NCI-H2227 (cell line): ENCODE measurements around the gene PHEX.

Experiments used
- DNase-seq: peaks from one replicate; lab custom pipeline; 2025; ENCODE audit not compliant: unreplicated experiment; lab: John Stamatoyannopoulos, UW

PHEX gene

DNA sequence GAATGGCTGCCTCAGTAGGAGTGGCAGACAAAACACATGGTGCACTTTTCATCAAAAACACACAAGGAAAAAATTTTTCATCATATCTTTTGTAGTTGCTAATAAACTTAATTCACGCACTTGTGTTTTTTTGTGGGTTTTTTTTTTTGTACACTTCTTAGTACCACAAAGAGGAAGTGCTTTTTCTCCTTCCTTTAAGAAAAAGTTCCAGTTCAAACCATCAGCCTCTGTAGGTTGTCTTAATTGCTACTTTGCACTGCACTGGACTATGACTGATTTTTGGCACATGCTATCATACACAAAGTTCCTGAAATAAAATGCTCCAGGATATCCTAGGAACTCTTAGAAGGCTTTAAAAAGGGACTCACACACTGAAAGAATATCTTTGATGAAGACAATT is at the start of gene PHEX:
TSS of gene PHEX (plus strand) at position 242 of the 400 bp plus-strand sequence. CDS start 681 bp downstream, outside the sequence.
- DNase-seq = no peak

DNA sequence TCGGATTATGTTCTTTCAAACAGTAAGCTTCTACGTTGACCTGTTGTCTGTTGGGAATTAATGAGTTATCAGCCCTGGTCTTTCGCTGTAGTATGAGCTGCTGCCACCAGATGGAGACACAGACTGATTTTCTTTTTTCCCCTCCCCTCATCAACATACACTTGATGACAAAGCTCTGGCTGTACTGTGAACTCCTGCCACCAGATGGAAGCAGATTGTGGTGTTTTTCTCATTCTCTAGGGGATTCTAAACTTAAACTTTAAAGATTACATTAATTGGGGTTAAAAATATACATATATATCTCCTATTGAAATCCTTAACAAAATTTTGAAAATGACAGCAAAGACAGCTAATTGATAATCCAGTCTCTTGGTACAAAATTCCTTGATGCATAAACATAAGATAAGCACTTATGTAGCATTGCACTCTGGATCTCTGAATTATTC is 46.8 kb upstream of the PHEX start:
- peak; percentile 86 for DNase-seq

DNA sequence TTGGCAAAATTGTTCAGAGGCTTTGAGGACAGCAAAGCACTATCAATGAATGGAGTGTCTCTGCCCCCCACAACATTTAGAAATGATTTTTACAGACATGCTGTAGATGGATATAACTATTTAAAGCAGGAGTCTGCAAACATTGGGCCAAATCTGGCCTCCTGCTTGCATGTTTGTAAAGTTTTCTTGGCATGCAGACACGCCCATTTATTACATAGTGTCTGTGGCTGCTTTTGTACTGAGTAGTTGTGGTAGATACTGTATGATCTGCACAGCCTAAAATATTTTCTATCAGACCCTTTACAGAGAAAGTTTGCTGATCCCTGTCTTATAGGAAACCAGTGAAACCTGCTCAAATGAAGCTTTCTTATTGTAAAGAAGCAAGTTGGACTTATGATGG is 45.5 kb upstream of the PHEX start:
- DNase-seq = no peak

DNA sequence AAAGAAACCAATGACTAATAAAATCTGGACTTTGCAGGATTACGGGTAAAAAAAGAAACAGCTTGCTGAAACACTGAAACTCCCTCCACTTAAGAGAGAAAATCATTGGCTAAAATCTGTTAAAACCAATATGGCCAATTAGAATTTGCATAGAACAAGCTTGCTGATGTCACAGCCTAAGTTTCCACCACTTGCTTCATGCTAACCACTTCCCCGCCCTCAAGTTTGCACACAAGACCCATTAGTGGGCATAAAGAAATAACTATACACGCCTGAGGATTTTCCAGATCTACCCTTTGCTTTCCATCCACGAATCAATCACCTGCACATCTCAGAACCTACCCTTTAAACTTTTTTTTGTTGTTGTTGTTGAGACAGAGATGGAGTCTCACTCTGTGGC is 42.7 kb upstream of the PHEX start:
- DNase-seq = no peak

DNA sequence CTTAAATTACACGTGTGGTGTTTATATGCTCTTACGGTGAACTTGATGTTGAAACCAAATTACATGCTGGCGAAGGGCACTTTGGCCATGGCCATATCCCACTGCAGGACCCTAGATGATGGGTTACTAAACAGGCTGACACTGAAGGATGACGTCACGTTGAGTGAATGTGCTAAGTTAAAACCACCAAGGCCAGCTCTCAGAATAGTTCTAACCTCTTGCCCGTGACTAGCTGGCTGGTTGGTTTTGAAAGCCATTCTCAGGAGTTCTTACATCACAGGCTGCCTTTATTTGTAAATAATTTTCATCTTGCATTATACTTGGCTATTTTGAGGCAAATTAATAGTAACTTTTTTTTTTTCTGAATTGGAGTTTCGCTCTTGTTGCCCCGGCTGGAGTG is 41.3 kb upstream of the PHEX start:
- DNase-seq = no peak

DNA sequence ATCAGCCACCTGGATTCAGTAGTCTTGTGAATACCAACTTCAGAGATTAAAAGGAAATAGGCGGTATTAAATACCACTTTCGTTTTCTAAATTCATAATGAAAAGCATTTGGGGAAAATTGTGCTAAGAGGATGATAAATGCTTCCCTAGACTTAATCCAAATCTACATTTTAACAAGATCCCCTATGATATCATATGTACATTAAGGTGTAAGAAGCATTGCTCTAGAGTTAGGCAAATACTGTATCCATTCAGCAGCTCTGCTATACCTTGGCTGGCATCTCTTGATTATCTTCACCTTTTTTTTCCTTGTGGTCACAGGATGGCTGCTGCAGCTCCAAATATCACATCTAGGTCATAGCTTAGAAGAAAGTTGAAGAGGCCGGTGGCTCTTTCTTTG is 40.6 kb upstream of the PHEX start:
- no peak for DNase-seq

DNA sequence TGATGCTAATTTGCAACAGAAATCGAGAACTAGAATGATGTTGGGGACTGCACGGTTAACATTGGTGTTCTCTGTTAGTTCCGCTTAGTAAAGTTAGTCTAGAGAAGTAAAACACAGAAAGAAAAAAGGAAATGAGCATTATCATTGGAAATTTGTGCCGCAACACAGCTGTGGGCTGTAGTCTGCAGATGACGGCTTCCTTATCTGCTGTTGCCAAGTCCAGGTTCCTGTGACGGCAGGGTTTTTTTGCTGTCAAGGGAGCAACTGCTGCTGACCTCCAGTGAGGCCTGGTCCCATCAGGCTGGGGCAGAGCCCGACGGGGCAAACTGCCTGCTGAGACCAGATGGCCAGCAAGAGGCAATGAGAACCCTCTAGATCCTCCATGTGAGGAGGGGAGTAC is 38.9 kb upstream of the PHEX start:
- no peak for DNase-seq

DNA sequence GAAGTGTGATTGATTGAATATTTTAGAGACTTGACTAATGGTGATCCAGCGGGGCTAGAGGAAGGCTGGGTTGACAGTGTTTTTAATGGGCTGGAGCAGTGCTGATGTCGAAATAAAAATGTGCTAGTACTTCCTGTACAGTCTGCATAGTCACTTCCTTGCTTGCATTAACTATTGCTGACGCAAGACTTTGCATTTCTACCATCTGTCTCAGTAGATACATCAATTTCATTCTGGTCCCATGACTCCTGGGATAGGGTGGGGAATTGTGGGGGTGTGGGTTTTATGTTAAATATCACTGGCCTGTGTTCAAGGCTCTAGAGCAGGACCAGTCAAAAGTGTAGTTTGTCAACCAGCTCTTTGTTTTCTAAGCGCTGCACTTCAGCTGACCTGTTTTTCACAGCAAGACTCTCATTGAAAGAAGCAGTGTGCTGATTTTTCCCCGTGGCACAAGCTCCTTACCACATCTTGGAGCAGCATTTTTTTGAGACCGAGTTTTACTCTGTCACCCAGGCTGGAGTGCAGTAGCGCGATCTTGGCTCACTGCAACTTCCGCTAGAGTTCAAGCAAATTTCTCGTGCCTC is 35.2 kb upstream of the PHEX start:
- DNase-seq = no peak

DNA sequence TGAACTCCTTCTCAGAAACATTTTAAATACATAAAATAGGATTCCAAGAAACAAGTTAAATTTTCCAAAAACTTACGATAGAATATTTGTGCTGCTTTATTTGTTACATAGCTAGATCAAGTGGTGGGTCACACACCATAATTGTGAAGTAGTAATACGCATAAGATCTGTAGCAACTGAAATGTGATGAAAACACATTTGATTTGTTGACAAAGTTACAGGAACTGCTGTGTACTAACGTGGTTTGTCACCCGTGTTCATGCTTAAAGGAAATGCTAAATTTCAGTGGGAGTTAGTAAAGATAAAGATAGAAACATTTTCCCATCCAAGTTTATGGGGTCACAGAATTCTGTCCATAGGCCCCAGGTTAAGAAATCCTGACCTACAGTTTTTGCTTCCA is 34.1 kb upstream of the PHEX start:
- DNase-seq = no peak

DNA sequence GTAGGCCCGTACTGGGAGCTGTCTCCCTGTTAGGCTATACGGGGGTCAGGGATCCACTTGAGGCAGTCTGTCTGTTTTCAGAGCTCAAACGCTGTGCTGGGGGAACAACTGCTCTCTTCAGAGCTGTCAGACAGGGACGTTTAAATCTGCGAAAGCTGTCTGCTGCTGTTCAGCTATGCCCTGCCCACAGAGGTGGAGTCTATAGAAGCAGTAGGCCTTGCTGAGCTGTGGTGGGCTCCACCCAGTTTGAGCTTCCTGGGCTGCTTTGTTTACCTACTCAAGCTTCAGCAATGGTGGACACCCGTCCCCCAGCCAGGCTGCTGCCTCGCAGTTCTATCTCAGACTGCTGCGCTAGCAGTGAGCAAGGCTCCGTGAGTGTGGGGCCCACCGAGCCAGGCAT is 27.3 kb upstream of the PHEX start:
- DNase-seq = no peak

DNA sequence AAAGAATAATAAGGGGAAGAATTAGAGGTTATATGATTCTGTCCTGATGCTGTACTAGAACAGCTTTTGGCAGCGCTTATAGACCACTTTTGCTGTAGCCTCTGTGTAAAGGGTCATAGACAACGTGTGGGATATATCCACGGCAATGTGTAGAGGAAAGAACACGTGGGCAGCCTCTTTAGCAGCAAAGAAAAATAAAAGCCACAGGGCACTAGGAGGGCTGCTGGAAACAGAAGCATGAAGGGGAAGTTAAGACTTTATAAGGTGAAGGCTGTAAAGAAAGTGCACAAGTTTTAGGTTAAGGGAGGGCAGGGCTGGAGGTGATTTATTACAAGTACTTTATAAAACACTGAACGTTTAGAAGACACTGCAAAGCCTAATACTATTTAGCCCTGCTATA is 20.1 kb upstream of the PHEX start:
- no peak for DNase-seq

DNA sequence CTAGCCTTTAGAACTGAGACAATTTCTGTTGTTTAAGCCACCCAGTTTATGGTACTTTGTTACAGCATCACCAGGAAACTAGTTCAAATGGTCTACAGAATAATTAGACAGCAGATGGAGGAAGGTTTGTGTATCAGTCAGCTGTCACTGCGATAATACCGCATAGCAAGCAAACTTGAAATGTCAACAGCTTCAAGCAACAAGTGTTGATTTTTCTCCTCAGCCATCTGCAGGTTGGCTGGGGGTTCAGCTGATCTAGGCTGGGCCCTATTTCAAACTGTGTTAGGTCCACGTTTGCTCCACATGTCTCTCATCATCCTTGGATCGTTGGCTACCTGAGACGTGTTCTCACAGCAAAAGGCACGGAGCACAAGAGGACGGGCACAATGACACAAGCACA is 19.2 kb upstream of the PHEX start:
- DNase-seq = no peak

DNA sequence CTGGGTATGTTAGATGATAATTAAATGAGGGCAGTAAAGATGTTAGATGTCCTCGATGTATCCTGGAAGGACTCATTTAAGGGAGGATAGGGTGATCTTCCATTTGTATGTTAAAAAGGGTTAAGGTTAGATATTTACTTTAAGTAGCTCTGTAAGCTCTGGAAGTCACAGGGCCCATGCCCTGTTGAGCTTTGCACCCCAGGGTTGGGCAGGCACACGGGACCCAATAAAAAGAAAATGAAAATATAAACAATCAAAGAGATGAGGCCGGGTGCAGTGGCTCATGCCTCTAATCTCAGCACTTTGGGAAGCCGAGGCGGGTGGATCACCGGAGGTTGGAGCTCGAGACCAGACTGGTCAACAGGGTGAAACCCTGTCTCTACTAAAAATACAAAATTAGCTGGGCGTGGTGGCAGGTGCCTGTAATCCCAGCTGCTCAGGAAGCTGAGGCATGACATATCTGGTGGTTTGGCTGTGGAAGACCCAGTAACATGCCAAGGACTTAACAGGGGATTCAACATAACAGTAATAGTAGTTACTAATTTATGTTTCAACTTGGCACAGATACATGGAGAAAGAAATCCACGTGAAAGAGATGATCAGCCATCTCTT is 16.9 kb upstream of the PHEX start:
- no peak for DNase-seq

DNA sequence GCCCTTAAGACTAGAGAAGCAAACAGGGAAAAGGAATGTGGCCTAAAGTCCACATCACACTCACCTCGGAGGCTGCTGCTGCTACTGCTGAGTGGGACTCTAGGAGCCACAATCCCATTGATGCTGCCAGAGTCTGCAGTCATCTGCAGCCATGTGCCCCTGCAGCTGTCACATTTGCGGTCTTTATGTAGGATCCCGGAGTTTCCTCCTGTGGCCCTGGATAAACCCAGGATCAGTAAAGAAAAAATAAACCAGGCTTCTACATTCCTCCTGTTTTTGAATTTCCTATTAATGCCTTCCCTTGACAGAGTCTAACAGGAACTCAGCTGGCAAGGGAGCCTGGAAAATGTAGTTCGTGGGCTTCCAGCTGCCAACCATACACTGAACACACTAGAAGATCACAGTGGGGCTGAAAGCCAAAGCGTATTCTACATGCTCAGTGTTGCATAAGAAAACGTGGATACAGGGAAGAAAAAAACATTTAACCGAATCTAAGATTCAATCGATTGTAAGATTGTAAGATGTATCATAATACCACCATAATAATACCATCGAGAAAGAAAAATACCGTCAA is 10.3 kb upstream of the PHEX start:
- DNase-seq = no peak

DNA sequence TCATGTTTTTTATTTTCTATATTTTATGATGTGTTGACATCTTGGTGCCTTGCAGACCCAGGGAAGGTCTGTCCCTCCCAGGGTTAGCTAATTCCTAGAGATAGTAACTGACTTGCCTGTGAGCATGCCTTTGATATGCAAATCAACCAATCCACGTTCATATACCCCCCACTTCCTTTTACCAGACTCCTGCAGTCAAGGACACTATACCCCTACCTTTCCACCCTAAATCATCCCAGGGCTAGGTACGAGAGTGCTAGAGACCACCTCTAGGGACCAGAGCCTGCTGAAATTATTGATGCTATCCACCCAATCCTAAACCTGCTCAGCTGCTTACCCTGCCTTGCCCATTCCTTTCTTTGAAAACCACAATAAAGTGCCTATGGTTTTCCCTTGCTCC is 7.5 kb upstream of the PHEX start:
- DNase-seq = no peak

DNA sequence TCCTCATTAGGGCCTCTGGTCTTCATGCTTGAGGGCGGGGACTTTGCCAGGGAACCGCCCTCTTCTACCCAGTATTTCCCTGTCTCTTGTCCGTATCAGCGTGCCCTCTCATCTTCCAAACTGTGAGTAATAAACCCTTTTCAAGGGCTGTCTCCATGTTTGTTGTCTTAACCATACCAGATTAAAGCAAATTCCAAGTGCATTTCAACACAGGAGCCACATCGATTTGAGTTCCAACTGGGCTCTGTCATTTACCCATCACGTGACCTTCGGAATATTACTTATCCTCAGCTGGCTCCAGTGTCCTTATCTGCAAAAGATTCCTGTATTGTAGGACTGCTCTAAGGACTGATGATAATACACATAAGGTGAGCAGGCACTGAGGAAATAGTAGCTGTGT is 6.4 kb upstream of the PHEX start:
- no peak for DNase-seq

DNA sequence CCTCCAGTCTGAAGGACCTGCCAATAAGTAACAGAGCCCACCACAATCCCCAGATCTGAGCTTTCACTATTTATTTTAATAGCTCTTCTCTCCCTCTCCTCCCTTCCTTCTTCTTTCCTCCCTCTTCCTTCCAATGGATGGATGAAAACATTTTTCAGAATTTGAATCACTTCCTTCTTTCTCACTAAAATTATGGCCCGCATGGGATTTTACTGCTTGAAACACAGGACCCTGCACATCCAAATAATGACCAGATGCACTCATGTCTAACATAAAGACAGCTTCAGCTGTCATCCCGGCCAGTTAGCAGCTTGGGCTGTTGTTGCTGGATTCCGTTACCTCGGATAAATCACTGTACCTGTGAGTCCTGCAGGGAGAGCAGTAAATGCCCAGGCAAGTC is 5.4 kb upstream of the PHEX start:
- no peak for DNase-seq

DNA sequence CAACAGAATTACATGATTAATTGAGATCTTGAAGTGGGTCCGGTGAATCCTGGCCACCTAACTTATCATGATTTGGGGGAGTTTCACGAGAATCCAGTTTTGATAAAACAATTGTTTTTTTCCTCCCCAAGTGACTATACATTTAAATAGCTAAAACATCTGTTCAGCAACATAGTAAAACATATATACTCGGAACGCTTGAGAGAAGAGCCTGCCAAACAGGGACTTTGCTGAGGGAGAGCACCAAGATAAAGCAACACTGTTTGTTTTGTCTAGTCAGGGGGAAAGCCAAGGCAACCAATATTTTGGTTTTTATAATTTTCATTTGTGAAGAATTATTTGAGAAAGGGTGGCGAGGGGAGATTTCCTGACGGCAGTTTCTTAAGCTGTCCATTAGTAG is 381 bp downstream of the PHEX start:
- no peak for DNase-seq

DNA sequence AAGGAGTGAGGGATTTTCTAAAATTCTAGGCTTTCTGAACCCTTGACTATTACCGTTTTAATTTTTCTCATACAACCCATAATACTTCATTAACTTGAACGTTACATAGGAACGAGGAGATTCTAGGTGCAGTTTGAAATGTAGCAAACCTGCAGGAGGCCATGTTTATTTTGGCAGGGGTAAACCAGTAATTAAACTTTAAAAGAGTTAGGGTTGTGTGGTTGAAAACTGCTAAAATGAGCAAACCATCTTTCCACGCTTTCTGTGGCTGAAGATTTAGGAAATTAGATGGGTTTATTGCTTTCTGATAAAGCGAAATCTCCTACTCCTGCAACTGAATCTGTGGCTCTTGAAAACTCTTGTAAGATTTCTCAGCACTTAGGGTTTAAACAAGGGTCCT is 1.7 kb downstream of the PHEX start:
- DNase-seq = no peak

DNA sequence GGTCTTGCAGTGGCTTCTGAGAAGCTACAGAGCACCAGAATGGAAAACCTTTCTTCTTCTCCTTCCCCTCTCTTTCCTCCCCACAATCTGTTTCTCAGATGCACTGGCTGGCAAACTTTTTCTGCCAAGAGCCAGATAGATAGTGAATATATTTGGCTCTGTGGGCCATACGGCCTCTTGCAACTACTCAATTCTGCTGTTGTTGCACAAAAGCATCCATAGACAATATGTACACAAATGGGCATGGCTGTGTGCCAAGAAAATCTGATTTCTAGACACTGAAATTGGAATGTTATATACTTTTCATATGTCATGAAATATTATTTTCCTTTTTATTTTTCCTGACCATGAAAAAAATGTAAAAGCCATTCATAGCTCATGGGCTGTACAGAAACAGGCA is 3.1 kb downstream of the PHEX start:
- DNase-seq = no peak

DNA sequence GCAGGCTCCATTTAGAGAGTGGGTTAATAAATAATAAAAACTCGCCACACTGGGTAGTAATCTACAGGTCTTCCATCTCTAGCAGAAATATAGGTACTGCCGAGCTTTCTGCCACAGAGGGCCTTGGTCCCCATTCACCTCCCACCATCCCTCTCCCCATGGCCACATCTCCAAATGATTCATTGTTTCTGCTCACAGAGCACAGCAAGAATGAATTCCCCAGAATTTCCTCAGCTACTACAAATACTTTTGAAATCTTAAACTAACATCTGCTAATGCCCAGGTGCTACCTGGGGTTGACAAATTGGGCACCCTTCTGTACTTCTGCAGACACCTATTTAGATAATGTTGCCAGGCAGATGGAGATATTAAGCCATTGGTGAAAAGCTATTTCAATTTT is 5.1 kb downstream of the PHEX start:
- DNase-seq = no peak

DNA sequence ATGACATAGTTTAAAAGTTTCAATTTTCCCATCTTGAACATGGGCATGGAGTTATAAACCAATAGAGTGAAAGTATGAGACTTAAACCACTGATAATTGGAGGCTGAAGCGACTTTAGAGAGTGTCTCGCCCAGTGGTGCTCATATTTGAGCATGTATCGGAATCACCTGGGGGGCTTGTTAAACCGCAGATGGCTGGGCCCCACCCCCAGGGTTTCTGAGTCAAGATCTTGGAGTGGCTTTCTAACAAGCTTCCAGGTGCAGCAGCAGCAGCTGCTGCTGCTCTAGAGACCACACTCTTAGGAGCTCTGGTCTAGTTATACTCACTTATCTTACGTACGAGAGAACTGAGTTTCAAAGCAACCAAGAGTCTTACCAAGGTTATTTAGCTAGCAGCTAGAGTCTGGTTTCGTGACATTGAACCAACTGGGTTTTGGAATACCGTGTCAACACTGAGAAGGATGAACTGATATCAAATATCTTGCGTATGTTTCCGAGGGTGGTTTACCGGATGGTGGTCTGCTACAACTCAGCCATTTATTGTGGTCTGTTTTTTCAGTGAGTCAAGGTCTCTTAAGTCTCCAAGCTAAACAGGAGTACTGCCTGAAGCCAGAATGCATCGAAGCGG is 5.9 kb downstream of the PHEX start:
- DNase-seq = no peak

DNA sequence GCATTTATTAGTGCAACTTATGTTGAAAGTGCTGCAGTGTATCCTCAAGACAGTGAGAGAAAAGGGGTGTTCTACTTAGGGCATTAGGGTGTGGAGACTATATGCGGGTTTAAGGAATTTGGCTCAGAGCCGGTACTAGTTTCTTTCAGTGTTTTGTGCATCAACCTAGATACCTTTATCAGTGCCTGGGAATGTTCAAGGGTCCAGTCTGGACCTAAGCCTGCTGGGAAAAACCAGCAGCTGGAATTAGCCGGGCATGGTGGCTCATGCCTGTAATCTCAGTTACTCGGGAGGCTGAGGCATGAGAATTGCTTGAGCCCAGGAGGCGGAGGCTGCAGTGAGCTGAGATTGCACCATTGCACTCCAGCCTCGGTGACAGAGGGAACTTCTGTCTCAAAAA is 7.4 kb downstream of the PHEX start:
- no peak for DNase-seq
